GM21367 (cell line): Measurements from ENCODE around the gene PKN3.
"Not testable (repeated sequence)": the region's sequence is repeated elsewhere in the genome, so short reads cannot be mapped to it uniquely, and the experiment has no call there.

Experiments used
- ATAC-seq: cut with Tn5 transposase; IDR thresholded peaks from one replicate; pipeline ENCODE4 v1.9.1; 2021; ENCODE audit not compliant: unreplicated experiment

PKN3 gene

DNA sequence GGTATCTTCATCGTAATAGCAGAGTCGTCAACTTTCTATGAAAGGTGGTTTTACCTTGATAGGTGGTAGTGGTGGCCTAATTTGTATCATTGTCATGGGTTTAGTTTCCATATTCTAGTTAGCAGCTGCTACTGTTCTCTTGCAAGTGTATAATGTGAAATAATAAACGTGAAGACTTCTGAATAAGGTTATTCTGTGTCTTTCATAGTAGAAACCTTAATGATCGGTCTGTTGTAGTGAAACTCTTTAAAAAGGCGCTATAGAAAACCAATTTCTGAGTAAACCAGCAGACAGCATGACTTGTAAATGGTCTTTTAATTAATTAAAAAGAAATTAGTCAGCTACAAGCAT lies 11.6 kb upstream of the PKN3 start:
- ATAC-seq = no peak

DNA sequence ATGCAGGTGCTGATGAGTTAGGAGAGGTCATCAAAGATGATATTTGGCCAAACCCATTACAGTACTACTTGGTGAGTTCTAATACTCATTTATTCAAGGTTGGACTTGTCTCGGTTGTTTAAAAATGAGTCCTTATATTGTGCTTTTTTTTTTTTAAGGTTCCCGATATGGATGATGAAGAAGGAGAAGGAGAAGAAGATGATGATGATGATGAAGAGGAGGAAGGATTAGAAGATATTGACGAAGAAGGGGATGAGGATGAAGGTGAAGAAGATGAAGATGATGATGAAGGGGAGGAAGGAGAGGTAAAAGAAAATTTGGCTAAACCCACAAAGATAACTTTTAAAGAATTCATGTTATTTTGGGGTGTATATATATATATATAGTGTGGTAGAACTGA lies 8.6 kb upstream of the PKN3 start:
- ATAC-seq = not testable (repeated sequence)

DNA sequence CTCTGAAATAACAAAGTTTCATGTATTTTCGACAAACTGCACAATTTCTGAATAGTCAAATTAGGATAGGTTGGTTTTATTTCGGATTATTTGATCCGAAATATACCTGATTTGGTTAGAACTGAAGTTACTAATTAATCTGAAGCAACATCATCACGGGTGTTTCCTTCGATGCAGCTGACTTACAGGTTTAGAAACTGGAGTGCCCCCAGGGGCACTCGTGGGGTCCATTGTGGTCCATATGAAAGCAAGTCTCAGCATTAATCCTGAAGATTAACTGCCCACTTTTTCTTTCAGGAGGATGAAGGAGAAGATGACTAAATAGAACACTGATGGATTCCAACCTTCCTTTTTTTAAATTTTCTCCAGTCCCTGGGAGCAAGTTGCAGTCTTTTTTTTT lies 8.0 kb upstream of the PKN3 start:
- no peak for ATAC-seq

DNA sequence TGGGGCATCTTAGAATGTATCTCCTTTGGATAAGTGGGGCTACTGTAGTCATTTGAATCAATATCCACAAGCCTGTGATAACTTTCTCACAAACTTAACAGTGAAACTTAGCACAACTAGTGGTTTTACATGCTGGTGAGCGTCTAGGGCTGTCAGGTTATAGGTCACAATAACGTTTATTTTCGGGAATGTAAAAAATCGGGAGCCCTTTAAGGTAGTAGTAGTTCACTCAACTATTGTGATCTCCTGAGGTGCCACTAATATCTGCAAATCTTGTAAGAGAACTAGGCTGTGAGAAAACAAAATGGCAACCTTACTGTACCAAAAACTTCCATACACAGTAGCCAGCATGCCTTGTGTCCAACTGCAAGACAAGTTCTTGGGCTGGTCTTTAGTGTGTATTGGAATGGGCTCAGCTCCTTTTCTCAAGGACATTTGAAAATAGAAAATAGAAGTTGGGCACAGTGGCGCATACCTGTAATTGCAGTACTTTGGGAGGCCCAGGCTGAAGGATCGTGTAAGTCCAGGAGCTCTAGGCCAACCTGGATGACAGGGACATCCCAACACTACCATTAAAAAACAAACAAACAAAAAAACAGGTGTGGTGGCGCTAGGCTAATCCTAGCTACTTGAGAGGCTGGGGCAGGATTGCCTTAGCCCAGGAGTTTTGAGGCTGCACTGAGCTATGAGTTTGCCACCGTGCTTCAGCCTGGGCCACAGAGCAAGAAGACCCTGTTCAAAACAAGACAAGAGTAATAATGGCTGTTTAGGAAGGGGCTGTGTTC lies 5.2 kb upstream of the PKN3 start:
- no peak for ATAC-seq

GRCh38 chr9:128699096-128699795 lies 3.1 kb upstream of the PKN3 start:
- ATAC-seq = not testable (repeated sequence)

GRCh38 chr9:128701227-128701854 lies 962 bp upstream of the PKN3 start:
- ATAC-seq = no peak

GRCh38 chr9:128702949-128703615 lies 779 bp downstream of the PKN3 start:
- no peak for ATAC-seq

DNA sequence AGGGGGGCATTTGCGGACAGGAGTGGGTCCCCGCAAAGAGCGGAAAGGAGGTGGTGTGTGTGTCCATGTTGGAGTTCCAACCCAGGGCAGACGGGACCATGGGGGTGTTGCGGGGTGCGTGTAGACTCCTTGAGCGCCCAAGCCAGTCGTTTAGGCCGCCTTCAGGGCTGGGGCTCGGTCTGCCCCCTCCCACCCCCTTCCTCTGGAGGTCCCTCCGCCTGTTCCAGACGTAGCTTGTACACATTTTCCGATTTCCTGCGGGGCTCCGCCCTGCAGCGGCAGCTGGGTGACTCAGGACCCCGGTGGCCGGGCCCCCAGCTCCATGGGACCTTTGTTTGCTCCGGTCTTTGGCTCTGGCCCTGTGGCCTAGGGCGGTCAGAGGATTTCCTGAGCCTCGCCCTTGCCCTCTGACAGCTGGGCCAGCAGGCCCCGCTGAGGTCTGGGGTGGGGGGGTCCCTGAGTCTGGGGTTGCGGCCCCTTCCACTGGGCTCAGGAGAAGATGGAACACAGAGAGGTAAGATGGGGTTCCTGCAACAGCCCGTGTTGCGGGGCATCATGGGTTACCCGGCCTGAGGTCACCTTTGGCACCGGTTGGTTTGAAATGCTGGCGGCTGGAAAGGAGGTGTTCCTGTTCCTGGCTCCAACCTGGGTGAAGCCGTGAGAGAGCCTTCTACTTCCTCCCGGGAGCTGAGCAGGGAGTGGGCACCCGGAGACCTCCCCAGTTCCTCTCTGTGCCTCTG lies 1.5 kb downstream of the PKN3 start:
- ATAC-seq = no peak

DNA sequence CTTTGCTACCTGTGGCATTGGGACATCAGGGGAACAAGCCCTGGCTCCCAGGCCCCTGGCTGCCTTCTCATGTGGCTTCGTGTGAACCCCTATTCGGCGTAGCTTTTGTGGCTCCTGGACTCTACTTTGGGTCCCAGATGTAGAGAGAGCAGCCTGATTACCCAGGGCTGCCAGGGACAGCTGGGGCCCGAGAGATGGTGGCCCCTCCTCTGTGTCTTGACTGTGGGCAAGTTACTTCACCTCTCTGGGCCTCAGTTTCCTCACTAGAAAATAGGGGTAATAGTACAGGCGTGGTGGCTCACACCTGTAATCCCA lies 2.0 kb downstream of the PKN3 start:
- ATAC-seq = no peak

DNA sequence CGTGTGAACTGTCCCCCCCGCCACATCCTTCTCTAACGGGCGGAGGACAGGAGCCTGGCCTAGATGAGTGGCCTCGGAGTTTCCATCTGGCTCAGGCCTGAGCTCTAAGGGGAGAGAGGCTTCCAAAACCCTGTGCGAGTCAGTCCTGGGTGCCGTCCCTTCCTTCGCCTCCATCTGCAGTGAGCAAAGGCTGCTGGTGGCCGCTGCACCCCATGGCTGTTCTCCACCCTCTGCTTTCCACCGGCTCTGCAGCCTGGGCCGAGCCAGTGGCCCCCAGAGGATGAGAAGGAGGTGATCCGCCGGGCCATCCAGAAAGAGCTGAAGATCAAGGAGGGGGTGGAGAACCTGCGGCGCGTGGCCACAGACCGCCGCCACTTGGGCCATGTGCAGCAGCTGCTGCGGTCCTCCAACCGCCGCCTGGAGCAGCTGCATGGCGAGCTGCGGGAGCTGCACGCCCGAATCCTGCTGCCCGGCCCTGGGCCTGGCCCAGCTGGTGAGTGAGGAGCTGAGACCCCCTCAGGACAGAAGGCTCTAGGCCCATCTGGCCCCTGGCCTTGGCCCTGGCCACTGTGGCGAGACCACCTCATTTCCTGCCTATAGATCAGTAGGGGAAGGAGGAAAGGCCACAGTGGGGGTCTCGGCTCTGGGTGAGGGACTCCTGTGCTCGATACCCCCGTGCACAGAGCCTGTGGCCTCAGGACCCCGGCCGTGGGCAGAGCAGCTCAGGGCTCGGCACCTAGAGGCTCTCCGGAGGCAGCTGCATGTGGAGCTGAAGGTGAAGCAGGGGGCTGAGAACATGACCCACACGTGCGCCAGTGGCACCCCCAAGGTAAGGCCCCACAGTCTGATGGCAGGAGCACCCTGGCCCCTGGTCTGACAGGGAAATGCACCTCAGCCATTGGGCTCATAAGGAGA lies 3.0 kb downstream of the PKN3 start:
- no peak for ATAC-seq

- no peak for ATAC-seq
These were observed 3.7 kb downstream of the PKN3 start for GRCh38 chr9:128706045-128706444.

DNA sequence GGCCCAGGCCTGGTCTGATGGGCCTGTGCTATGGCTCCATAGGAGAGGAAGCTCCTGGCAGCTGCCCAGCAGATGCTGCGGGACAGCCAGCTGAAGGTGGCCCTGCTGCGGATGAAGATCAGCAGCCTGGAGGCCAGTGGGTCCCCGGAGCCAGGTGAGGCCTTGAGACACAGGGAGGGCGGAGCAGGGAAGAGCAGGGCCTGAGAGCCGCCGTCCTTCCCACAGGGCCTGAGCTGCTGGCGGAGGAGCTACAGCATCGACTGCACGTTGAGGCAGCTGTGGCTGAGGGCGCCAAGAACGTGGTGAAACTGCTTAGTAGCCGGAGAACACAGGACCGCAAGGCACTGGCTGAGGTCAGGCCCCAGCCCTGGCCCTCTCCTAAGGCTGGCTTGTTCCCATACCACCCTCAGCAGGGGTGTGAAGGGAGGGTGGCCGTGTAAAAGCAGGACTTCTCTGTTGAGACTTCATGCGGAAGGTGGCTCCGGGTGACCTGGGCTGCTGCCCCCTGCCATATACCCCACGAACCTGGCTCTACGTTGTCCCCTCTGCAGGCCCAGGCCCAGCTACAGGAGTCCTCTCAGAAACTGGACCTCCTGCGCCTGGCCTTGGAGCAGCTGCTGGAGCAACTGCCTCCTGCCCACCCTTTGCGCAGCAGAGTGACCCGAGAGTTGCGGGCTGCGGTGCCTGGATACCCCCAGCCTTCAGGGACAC lies 4.5 kb downstream of the PKN3 start:
- no peak for ATAC-seq

GRCh38 chr9:128707446-128707845 lies 5.1 kb downstream of the PKN3 start:
- no peak for ATAC-seq

DNA sequence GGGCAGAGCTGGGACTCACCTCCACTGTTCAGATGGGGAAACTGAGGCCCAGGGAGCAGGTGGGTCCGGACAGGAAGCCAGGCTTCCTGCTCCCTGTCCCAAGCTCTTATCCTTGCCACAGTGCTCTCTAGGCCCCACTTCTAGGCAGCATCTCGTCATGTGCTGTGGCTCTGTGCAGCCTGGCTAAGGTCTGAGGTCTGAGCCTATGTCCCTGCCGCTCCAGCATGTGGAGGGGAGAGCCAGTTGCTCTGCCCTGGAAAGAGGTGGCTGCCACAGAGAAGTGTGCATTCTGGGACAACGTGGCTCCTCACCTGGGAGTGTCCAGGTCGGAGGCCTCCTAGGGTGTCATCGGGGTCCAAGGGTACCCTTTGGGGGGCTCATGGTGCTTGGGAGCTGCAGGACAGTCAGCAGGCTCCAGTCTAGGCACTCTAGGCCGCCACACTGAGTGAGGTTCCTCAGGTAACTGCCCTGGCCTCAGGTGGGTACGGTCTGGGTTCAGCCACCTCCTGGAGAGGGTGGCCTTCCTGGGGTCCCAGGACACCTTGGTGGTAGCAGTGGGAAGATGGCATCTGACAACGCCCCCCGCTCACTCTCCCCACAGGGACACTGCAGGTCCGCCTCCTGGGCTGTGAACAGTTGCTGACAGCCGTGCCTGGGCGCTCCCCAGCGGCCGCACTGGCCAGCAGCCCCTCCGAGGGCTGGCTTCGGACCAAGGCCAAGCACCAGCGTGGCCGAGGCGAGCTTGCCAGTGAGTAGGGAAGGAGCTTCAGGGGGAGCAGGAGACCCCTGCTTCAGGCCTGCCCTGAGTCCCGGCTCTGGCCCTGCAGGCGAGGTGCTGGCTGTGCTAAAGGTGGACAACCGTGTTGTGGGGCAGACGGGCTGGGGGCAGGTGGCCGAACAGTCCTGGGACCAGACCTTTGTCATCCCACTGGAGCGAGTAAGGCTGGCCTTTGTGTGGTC lies 10.4 kb downstream of the PKN3 start:
- ATAC-seq = no peak

GRCh38 chr9:128713411-128713780 lies 11.1 kb downstream of the PKN3 start:
- ATAC-seq = no peak

DNA sequence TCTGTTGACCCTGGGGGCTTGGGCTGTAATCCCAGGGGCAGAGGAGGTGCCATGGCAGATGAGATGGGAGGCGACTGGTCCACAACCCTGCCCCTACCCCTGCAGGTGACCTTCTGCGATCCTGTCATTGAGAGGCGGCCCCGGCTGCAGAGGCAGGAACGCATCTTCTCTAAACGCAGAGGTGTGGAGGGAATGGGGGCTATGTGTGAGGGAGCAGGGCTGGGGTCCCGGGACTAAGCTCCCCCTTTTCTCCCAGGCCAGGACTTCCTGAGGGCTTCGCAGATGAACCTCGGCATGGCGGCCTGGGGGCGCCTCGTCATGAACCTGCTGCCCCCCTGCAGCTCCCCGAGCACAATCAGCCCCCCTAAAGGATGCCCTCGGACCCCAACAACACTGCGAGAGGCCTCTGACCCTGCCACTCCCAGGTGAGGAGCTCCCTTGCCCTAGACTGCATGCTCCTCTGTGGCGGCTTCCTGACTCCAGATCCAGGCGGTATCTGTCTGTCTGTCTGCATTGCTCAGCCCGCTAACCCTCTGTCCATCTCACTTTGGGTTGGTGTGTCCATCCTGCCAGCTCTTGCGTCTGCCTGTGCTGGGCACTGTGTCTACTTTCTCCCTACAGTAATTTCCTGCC lies 11.8 kb downstream of the PKN3 start:
- ATAC-seq = no peak

- no peak for ATAC-seq
These were observed 12.5 kb downstream of the PKN3 start for GRCh38 chr9:128714586-128715435.
